Erythroblast (primary cell): ENCODE data around the gene PSKH1.

Source experiments
- GATA1 ChIP-seq: IDR thresholded peaks from 2 replicates; pipeline ENCODE4 v1.6.1; 2011; ENCODE audit warnings: low read depth, mild to moderate bottlenecking, control low read depth, low read length, moderate library complexity
- POLR2A ChIP-seq: IDR thresholded peaks from 2 replicates; pipeline ENCODE4 v1.6.1; 2011; ENCODE audit warnings: mild to moderate bottlenecking, low read length

DNA sequence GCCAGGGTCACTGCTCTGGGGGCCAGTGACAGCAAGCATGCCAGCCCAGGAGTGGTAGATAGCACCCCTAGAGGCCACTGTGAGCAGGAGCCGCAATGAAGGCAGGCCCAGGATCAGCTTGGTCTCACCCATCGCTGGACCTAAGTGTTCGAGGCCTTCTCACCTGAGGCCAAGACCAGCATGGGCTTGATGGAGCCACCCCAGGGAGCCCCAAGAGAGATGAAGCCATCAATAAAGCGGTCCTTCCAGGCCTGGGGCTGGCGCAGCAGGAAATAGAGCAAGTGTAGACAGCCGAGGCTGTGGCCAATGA, 49.1 kb downstream of the PSKH1 start:
- no peak for TF ChIP-seq POLR2A
- no peak for TF ChIP-seq GATA1
